OCI-LY3 (cell line): ENCODE results near the gene PRDM5.

Source experiments
- CTCF ChIP-seq: fragments of 200-600, 300-600 bp; sonication (generic); IDR thresholded peaks from 2 replicates; pipeline ENCODE4 v1.5.1; 2014; ENCODE audit warnings: antibody characterized with exemption, low read length, low read depth
- EZH2phosphoT487 ChIP-seq: fragments of 200-600 bp; shearing (Covaris generic); IDR thresholded peaks from 2 replicates; pipeline ENCODE4 v1.6.1; 2018; ENCODE audit warnings: antibody characterized with exemption, mixed run types, low read depth

- TF ChIP-seq CTCF (no peak), EZH2phosphoT487 (no peak)
Measured at GRCh38 chr4:120672558-120673147, 249.9 kb downstream of the PRDM5 start.
